CMK (cell line): ENCODE results near the gene CDK17.
"Not testable (repeated sequence)": the region's sequence is repeated elsewhere in the genome, so short reads cannot be mapped to it uniquely, and the experiment has no call there.

Experiments
- DNase-seq: peaks from one replicate; pipeline ENCODE4 v3.0.0-alpha.2; 2010; ENCODE audit warnings: low read depth

The CDK17 gene

DNA sequence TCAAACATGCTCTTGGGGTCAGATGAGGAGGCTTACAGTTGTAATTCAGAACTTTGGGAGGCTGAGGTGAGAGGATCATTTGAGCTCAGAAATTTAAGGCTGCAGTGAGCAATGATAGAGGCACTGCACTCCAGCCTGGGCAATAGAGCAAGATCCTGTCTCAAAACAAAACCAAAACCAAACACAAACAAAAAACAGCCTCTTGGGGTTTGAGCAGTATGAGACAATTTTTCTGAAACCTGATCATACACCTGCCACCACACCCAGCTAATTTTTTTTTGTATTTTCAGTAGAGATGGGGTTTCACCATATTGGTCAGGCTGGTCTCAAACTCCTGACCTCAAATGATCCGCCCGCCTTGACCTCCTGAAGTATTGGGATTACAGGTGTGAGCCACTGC lies 17.4 kb upstream of the CDK17 start:
- not testable (repeated sequence) for DNase-seq

- no peak for DNase-seq
Measured at GRCh38 chr12:96416033-96416799, 16.0 kb upstream of the CDK17 start.

DNA sequence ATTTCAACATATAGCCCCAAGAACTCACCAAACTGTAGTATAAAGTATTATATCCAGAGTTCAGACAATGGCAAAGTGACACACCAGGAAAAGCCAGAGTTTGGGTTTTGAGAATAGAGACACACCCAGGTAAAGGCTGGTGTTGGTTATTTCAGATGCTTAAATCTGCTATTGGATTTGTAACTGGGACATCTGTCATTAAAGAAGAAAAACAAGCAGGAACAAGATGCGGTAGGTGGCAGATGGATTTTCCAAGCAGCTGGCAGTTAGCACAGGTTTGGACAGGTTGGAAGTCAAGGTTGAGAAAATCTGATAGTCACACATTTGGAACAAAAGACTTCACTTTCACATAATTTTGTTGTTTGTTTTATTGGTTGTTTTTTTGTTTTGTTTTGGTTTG lies 14.4 kb upstream of the CDK17 start:
- DNase-seq: no peak

DNA sequence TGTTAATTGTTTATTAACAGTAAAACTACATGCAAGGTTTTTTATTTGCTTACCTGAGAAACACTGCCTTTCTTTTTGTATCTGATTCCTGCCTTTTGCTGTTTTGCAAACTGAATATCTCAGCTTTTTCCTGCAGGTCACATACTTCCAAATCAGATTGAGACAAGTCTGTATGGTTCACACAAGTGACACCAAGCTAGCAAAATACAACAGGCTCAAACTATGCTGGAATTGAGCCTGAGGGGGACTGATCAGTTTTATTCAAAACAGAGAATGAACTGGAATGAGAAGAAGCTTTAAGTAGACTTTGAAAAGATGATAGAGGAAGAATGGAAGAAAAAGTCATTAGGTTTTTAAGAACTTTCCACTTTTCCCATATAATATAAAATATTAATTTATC lies 12.2 kb upstream of the CDK17 start:
- no peak for DNase-seq

- no peak for DNase-seq
Measured at GRCh38 chr12:96409731-96410130, 9.5 kb upstream of the CDK17 start.

DNA sequence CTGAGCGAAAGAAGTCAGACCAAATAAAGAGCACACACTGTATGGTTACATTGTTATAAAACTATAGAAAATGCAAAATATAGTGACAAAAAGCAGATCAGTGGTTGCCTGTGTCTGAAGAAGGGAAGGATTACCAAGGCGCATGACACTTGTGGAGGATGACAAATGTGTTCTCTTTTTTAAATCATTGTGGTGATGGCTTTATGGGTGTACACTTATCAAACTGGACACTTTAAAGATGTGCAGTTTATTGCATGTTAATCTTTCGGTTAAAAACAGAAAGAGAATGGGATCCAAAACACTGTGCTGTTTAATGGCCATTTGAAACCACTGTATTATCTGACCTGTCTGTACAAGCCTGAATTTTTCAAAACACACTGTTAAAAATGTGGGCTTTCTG lies 8.8 kb upstream of the CDK17 start:
- no peak for DNase-seq

- not testable (repeated sequence) for DNase-seq
Measured at GRCh38 chr12:96407429-96408097, 7.3 kb upstream of the CDK17 start.

DNA sequence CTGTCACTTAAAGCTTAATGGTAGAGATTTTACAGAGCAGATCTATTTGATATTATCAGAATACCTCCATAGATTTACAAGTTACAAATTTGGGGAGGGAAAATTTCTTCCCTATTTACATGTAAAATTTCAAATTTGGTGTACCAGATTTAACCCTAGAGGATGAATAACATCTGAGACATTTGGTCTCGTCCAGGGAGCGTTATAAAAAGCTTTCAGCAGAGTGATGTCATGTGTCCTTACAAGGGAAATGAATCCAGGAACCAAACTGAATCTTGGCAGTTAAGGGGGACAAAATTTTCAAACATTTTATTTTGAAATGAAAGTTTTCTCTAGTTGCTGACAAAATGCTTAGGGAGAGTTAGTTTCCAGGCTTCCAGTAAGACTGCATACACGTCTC lies 4.5 kb upstream of the CDK17 start:
- DNase-seq: no peak

GRCh38 chr12:96403870-96404269 lies 3.6 kb upstream of the CDK17 start:
- no peak for DNase-seq

DNA sequence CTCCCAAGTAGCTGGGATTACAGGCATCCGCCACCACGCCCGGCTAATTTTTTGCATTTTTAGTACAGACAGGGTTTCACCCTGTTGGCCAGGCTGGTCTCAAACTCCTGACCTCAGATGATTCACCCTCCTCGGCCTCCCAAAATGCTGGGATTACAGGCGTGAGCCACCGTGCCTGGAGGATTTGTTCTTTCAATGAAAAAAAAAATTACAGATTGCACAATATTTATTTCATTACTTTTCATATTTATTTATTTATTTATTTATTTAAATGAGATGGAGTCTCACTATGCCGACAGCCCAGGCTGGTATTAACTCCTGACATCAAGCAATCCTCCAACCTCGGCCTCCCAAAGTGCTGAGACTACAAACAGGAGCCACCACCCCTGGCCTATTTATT lies 2.3 kb upstream of the CDK17 start:
- DNase-seq: not testable (repeated sequence)

DNA sequence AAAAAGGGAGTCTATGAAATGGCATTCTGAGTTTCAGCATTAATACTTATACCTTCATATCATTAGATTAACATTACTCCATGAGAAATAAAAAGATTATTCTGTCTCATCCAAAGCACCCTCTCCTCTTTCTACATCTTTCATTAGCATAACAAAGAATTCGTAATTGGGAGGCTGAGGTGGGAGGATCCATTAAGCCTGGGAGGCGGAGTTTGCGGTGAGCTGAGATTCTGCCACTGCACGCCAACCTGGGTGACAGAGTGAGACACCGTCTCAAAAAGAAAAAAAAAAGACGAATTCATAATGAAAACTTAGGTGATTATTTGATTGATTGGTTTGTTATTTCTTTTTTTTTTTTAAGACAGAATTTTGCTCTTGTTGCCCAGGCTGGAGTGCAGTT lies 1.8 kb upstream of the CDK17 start:
- DNase-seq: no peak

DNA sequence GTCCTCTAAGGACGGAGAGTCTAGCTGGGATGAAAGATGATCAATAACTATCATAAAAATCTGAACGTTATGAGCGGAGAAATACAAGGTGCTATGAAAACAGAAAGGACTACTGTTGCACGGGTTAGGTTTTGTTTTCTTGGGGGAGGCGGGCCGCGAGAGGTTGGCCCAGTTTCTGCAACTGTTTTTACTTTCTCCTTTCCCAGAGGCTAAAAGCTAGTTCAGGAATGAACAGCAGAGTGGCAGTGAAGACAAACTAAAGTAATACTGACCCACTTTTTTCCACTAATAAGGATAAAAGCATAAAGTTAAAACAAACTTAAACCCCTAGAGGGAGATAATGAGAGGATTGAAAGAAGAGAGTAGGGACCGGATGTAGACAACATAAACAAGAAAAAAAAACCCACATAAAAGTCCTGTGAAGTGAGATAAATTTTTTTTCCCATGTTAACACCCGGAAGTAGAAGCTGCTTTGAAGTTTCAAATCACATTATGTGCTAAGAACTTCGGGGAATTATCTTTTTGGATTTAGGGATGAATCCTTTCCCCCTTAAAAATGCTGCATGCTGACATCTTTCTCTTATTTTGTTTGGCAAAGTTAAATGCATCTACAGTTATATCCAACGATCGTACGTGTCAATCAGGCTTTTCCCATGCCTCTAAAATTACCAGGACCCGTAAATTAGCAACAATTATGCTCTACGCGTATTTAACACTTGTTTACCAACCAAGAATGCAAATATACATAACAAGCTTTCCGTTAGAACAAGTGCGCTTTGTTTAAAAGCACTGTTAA lies 1.0 kb upstream of the CDK17 start:
- DNase-seq: peak; percentile 38

GRCh38 chr12:96400631-96401075 lies 414 bp upstream of the CDK17 start:
- DNase-seq: no peak

- DNase-seq: no peak
Measured at GRCh38 chr12:96399120-96399918, 920 bp downstream of the CDK17 start.

GRCh38 chr12:96398424-96399119 lies 1.7 kb downstream of the CDK17 start:
- no peak for DNase-seq

DNA sequence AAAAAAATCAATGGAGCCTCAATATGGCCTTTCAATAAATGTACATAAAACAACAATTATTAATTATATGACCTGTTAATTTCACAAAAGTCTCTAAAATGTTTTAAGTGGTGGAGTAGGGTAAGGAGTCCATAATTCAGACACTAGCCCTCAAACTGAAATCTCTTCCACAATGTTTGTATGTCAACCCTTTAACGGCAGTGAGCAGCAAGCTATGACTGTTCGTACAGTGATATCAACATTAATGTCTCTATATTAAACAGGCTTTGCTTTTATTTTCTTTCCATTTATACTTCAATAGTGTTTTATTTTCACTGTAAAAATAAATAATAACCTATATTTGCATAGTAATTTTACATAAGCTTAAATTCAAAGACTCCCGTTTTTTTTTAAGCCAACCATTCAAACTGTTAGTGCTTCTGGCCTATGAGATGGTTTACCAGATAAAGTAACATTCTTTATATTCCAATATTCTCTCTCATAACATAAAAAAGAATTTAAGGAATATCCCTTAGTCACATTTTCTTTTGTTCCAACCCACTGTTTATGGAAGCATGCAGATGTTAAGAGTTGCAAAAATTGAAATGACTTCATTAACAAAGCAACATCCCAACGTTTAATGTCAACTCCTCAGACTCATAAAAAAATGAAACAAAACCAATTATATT lies 2.3 kb downstream of the CDK17 start:
- DNase-seq: no peak

- no peak for DNase-seq
Measured at GRCh38 chr12:96396914-96397313, 3.3 kb downstream of the CDK17 start.

GRCh38 chr12:96396209-96396608 lies 4.0 kb downstream of the CDK17 start:
- no peak for DNase-seq

GRCh38 chr12:96395236-96395635 lies 5.0 kb downstream of the CDK17 start:
- DNase-seq: no peak

DNA sequence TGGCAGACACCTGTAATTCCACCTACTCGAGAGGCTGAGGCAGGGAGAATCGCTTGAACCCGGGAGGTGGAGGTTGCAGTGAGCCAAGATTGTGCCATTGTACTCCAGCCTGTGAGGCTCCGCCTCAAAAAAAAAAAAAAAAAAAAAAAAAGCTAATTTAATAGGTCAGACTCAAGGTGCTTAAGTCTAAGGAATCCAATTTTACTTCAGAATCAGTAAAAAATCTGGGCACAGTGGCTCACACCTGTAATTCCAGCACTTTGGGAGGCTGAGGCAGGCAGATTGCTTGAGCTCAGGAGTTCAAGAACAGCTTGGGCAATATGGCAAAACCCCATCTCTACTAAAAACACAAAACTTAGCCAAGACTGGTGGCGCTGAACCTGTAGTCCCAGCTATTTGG lies 7.0 kb downstream of the CDK17 start:
- DNase-seq: not testable (repeated sequence)

- DNase-seq: no peak
Measured at GRCh38 chr12:96392397-96392796, 7.8 kb downstream of the CDK17 start.
